GM19463 (cell line): ENCODE data around the gene GNAO1.

Experiments used
- ATAC-seq: cut with Tn5 transposase; IDR thresholded peaks from one replicate; pipeline ENCODE4 v1.9.1; 2021; ENCODE audit warnings: mild to moderate bottlenecking, moderate library complexity; ENCODE audit not compliant: unreplicated experiment

The GNAO1 gene

GRCh38 chr16:56306690-56307533, 115.6 kb downstream of the GNAO1 start:
- no peak for ATAC-seq

- no peak for ATAC-seq
Measured at GRCh38 chr16:56307534-56307873, 116.2 kb downstream of the GNAO1 start.

- ATAC-seq: no peak
Measured at GRCh38 chr16:56309008-56309407, 117.7 kb downstream of the GNAO1 start.

GRCh38 chr16:56310690-56311089, 119.4 kb downstream of the GNAO1 start:
- no peak for ATAC-seq

GRCh38 chr16:56311208-56312027, 120.1 kb downstream of the GNAO1 start:
- no peak for ATAC-seq

GRCh38 chr16:56312028-56312300, 120.7 kb downstream of the GNAO1 start:
- ATAC-seq: no peak

GRCh38 chr16:56312556-56312955, 121.3 kb downstream of the GNAO1 start:
- no peak for ATAC-seq

- no peak for ATAC-seq
Measured at GRCh38 chr16:56314244-56314850, 123.1 kb downstream of the GNAO1 start.

GRCh38 chr16:56315955-56316354, 124.7 kb downstream of the GNAO1 start:
- ATAC-seq: no peak

- ATAC-seq: no peak
Measured at GRCh38 chr16:56316545-56316944, 125.3 kb downstream of the GNAO1 start.

- peak; percentile 94 for ATAC-seq
Measured at GRCh38 chr16:56317998-56318826, 126.9 kb downstream of the GNAO1 start.

- no peak for ATAC-seq
Measured at GRCh38 chr16:56318827-56319140, 127.5 kb downstream of the GNAO1 start.

- no peak for ATAC-seq
Measured at GRCh38 chr16:56319376-56319775, 128.1 kb downstream of the GNAO1 start.

GRCh38 chr16:56320056-56320455, 128.8 kb downstream of the GNAO1 start:
- ATAC-seq: no peak

GRCh38 chr16:56320811-56321558, 129.7 kb downstream of the GNAO1 start:
- ATAC-seq: no peak

- ATAC-seq: no peak
Measured at GRCh38 chr16:56321571-56321970, 130.3 kb downstream of the GNAO1 start.

GRCh38 chr16:56324406-56324805, 133.1 kb downstream of the GNAO1 start:
- ATAC-seq: no peak

- no peak for ATAC-seq
Measured at GRCh38 chr16:56325956-56326355, 134.7 kb downstream of the GNAO1 start.

GRCh38 chr16:56327071-56327928, 136.0 kb downstream of the GNAO1 start:
- ATAC-seq: no peak

- ATAC-seq: no peak
Measured at GRCh38 chr16:56327929-56328258, 136.6 kb downstream of the GNAO1 start.
